Cerebellar cortex (tissue), 1 donor: Measurements from ENCODE around the gene FICD.
A peak's percentile ranks its signal among the peaks of the same experiment; 100 is the strongest.
"Not testable (repeated sequence)": the region's sequence is repeated elsewhere in the genome, so short reads cannot be mapped to it uniquely, and the experiment has no call there.

ENCODE experiments used
- DNase-seq: peaks from one replicate; pipeline ENCODE4 v3.0.0-alpha.2; 2015; ENCODE audit warnings: low spot score

FICD gene

GRCh38 chr12:108538146-108538545 lies 23.1 kb downstream of the FICD start:
- DNase-seq, result no peak

GRCh38 chr12:108538616-108539195 lies 23.6 kb downstream of the FICD start:
- DNase-seq, result no peak

GRCh38 chr12:108542320-108542719 lies 27.2 kb downstream of the FICD start:
- DNase-seq, result no peak

DNA sequence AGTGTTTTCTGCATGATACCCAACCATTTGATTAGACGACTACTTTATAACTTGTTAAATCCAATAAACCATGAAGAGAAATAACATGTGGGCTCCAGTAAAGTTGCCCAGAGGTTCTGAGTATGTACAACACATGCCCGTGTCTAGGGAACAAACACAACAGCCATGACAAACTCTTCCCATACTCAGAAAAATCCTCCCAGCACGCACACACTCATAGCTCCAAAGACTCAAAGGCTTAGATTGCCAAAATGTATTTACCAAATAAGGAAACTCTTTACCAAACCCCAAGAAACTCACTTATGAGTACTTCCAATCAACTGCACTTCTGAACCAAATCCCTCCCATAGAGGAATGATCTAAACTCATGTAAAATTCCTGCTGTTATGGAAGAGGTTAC lies 28.6 kb downstream of the FICD start:
- no peak for DNase-seq

GRCh38 chr12:108547686-108548085 lies 32.6 kb downstream of the FICD start:
- DNase-seq, result no peak

GRCh38 chr12:108548954-108549521 lies 34.0 kb downstream of the FICD start:
- no peak for DNase-seq

- no peak for DNase-seq
Observed at GRCh38 chr12:108551535-108551934, 36.5 kb downstream of the FICD start.

- no peak for DNase-seq
Observed at GRCh38 chr12:108553799-108554198, 38.7 kb downstream of the FICD start.

GRCh38 chr12:108555383-108555782 lies 40.3 kb downstream of the FICD start:
- not testable (repeated sequence) for DNase-seq

GRCh38 chr12:108559007-108559655 lies 44.1 kb downstream of the FICD start:
- no peak for DNase-seq

- DNase-seq, result no peak
Observed at GRCh38 chr12:108559748-108560147, 44.7 kb downstream of the FICD start.

DNA sequence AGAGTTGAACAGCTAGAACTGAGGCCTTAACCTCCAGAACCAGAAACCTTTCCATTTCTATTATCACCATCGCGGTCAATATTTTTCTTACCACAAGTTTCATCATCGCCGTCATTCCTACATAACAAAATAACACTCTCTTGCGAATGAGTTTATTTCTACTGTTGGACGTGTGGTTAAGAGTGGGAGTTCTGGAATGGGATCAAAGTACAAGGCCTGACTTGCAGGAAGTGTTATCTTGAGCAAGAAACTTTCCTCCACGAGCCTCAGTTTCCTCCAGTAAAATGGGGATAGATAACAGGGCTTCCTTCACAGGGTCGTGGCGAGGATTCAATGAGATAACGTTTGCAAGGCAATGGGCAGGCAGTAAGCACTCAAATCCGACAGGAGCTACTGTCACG lies 45.2 kb downstream of the FICD start:
- DNase-seq, result no peak

GRCh38 chr12:108560752-108561719 lies 46.0 kb downstream of the FICD start, which contains the start of gene SART3:
Gene SART3, minus strand, starts transcription at chr12:108561173. Its CDS starts 19 bp downstream, at chr12:108561154.
- peak; percentile 96 for DNase-seq

DNA sequence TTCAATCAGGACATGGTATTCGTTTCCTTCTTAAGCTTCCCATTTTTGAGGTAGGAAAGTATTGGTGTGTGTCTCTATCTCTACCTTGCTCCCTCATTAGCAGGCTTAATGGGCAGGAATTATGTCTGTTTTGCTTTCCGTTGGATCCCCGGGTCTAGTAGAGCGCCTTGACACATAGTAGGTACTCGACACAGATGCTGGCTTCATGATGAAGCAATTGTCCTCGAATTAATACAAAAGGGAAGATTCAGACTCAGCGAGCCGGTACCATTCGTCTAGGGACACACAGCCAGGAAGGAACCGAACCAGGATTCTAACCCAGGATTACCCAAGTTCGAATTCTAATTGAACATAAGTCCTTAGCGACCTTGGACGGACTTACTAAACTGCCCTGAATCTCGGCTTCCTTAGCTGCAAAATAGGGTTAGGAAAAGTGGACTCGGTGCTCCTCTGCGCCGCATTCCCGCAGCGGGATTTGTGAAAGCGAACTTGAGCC lies 46.8 kb downstream of the FICD start:
- DNase-seq, result peak; percentile 48

DNA sequence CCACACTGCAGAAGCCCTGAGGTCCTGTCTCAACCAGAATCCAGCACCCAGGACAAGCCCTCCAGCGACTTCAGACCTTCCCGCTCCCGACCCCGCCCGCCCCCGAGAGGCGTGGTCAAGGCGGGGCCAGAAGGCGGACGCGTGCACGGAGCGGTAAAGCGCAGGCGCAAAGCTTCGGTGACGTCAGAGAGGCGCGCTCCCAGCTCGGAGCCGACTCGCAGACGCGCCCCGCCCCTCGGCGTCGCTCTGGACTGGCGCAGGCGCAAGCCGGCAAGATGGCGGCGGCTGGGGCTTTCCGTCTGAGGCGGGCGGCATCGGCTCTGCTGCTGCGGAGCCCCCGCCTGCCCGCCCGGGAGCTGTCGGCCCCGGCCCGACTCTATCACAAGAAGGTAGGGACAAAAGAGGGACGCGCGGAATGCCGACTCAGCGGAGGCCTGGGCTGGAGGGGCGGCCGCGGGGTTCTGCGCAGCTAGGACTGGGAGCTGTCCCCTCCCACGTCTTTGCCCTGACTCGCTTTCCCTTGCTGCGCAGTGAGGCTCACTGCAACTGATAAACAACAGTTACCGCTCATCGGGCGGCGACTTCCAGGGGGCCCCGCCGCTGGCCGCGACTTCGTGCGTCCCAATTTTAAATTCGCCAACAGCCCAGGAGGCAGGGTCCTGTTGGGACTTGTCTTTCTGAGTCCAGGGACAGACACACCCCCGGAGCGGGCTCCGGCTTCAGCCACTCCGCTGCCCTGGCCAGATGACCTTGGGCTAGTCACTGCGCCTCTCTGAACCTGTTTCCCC lies 47.5 kb downstream of the FICD start, which contains the start of gene ISCU:
Gene ISCU, plus strand, starts transcription at position 249 of the 788 bp plus-strand sequence. Its CDS starts 27 bp downstream, at position 276.
- peak; percentile 98 for DNase-seq

GRCh38 chr12:108563136-108563803 lies 48.2 kb downstream of the FICD start:
- DNase-seq, result peak; percentile 89

GRCh38 chr12:108563804-108564151 lies 48.7 kb downstream of the FICD start:
- DNase-seq, result no peak

DNA sequence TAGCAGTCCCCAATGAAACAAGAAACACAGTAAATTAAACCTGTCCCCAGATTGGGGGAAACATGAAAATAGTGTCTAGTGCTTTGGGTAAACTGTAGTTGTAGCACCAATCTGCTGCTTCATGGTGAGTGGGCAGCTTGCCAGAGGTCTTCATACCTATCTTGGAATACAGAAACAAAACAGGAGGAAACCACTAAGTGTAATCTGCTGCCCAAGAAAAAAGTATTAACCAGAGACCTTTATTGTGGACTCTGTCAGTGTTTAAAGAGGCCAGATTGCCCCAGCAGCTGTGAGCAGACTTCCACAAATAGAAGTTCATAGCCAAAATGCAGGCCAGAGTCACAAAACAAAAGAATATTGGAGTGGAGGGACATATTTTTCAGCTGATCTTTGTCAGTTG lies 49.6 kb downstream of the FICD start:
- DNase-seq, result no peak

DNA sequence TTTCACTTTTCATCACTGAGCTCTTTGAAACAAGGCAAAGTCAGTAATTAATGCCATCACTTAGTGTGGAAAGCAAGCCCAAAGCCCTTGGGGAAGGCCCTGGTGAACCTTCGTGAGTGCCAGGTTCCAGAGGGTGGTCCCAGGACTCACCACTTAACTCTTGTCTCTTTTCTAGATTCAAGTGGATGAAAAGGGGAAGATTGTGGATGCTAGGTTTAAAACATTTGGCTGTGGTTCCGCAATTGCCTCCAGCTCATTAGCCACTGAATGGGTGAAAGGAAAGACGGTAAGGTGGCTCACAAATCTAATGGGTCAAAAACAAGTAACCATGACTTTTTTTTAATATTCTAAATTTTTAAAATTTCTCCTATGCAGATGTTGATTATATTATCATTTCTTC lies 50.1 kb downstream of the FICD start:
- DNase-seq, result no peak

GRCh38 chr12:108565976-108566375 lies 50.9 kb downstream of the FICD start:
- peak; percentile 37 for DNase-seq

- DNase-seq, result no peak
Observed at GRCh38 chr12:108566452-108566851, 51.4 kb downstream of the FICD start.
